AG09309 (cell line): ENCODE measurements around the gene ARHGEF12.

Experiments used
- DNase-seq: peaks from one replicate; pipeline ENCODE4 v3.0.0-alpha.2; 2010; ENCODE audit warnings: low read depth
- H3K4me3 ChIP-seq: 2 replicates; pipeline ENCODE4 v1.5.1; 2011; ENCODE audit warnings: mild to moderate bottlenecking, low read depth, low read length, moderate library complexity; ENCODE audit not compliant: control insufficient read depth
- TF ChIP-seq, protein P1 (sequence below): IDR thresholded peaks from 2 replicates; pipeline ENCODE4 v1.5.1; 2011; ENCODE audit warnings: mild to moderate bottlenecking, low read depth, low read length, inconsistent platforms; ENCODE audit not compliant: insufficient read depth, control insufficient read depth; ENCODE audit errors: missing control alignments

Gene ARHGEF12

DNA sequence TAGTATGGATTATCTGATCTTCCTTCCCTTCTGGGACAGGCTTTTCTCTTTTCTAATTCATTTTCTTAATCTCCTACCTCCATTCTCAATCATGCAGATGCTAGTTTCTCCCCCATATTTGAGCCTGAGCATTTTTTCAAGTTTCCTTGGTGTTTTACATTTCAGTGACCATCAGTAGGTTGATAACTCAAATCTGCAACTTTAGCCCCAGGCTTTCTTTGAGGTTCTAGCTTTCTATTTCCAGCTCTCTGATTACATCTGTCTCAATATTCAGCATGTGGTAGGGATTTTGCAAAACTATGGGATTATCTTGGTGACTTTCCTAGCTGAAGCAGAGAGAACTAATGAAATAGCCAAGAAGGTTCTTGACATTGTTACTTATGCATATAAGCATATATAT is 67.8 kb downstream of the ARHGEF12 start:
- H3K4me3 ChIP-seq = no peak overlapping the region

DNA sequence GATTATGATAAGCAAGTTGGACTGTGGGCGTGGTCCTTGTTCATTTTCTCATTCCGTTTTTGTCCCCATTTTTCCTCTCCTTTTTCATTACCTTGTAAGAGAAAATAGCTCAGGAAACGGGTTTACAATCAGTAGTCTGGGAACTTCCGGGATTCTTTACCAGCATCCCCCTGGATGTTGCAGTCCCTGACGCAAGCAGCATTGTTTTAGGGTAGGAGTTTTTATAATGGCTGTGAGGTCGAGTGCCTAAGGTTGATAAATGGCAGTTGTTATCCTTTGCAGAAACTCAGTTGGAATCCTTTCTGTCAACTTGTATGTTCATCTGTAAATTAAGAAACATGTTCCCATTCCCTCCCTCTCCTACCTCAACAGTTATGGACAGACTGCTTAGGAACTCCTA is 68.3 kb downstream of the ARHGEF12 start:
- no peak for DNase-seq
- TF ChIP-seq, protein P1, sequence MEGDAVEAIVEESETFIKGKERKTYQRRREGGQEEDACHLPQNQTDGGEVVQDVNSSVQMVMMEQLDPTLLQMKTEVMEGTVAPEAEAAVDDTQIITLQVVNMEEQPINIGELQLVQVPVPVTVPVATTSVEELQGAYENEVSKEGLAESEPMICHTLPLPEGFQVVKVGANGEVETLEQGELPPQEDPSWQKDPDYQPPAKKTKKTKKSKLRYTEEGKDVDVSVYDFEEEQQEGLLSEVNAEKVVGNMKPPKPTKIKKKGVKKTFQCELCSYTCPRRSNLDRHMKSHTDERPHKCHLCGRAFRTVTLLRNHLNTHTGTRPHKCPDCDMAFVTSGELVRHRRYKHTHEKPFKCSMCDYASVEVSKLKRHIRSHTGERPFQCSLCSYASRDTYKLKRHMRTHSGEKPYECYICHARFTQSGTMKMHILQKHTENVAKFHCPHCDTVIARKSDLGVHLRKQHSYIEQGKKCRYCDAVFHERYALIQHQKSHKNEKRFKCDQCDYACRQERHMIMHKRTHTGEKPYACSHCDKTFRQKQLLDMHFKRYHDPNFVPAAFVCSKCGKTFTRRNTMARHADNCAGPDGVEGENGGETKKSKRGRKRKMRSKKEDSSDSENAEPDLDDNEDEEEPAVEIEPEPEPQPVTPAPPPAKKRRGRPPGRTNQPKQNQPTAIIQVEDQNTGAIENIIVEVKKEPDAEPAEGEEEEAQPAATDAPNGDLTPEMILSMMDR = no peak
- H3K4me3 ChIP-seq = no peak overlapping the region

More for the DNA sequence above, 67.8 kb downstream of the ARHGEF12 start:
- no peak for DNase-seq
- TF ChIP-seq, protein P1 = no peak

DNA sequence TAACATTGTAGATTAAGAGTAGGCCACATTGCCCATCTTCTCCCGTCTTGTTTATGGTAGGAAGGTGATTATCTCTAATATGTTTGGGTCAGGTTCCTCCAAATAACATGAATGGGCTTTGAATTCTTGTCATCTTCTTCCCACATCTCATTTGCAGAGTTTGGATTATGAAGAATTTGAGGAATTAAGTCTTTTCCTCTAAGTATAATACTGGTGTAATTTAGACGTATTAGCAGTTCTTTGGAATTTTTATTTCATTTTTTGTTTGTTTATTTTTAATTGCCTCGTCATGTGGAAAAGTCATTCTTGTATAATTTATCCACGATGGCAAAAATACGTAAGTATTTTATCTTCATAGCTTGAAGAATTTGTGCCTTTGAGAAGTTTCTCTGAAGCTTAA is 73.4 kb downstream of the ARHGEF12 start:
- no peak overlapping the region for H3K4me3 ChIP-seq
- TF ChIP-seq, protein P1 = no peak
- no peak for DNase-seq

DNA sequence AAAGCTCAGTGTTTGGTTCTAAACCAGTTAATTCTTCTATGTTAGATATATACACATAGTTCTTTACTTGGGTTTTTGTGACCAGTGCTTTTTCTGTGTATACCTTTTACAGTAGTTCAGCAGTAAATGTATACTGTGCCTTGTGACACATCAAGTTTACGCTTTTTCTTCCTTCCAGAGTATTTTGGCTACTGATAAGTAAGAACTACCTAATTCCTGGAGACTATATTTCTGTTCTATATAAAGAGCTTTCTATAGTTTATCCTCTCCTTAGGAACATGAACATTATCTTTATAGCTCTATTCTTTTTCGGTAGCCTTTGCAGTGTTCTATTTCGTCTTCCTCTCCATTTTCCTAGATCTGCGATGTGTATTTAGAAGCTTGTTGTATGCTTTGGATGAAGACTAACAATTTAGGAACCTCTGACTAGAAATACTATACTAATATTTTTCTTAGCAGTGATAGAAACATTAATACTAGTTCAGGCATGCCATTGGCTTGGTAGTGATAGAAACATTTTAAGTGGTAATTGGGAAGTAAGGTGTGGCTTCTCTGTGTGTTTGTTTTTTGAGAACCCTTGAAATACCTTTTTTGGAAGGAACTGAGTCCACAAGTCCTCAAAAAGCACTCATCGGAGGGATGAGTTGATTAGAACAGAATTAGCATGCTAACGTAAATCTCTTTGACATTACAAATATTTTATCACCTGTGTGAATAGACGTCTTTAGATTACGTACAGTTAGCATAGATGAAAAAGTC is 74.6 kb downstream of the ARHGEF12 start:
- TF ChIP-seq, protein P1 = no peak

DNA sequence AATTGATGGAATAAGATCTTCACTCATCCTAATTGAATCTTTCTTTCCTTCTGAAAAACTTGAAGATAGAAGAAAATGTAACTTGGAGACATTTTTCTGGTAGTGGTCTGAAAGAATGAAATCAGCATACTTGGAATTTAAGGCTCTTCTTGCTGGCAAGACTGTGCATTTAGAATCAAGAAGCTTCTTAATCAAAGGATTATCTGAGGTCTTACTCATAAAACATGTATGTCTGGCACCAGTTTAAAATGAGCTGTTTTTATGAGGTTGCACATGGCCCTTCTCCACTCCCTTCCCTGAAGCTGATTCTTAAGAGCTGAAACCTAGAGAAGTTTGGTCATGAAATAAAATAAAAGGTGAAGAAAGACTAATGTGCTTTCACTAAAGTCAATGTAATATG is 77.3 kb downstream of the ARHGEF12 start:
- no peak overlapping the region for H3K4me3 ChIP-seq
- TF ChIP-seq, protein P1 = no peak
- DNase-seq = peak; percentile 58

More for the DNA sequence above, 74.6 kb downstream of the ARHGEF12 start:
- no peak overlapping the region for H3K4me3 ChIP-seq
- no peak for DNase-seq

DNA sequence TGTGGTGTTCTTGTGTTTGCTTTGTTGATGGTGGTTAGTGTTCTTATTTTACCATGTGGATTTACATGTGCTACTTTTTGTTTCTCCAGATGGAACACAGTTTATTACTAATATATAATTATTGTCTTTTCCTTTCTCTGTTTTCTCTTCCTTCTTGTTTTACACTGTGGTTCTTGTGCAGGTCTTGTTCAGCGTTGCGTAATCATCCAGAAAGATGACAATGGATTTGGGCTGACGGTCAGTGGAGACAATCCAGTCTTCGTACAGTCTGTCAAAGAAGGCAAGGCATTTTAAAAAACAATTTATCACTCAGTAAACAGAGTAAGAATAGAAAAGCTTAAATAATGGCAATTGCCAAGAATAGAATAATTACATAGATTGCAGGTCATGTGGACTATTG is 84.4 kb downstream of the ARHGEF12 start:
- no peak for DNase-seq
- TF ChIP-seq, protein P1 = no peak
- no peak overlapping the region for H3K4me3 ChIP-seq
